ENCODE data around the gene SH3GL2.

Gene SH3GL2

GRCh38 chr9:17837965-17838364 is 259.1 kb downstream of the SH3GL2 start:
- H3K4me3 Mint-ChIP-seq = no peak overlapping the region
- no peaks in the 10 kb centered on the region for H3K27me3 Mint-ChIP-seq
- no peak overlapping the region for H3K27ac Mint-ChIP-seq
- intact Hi-C loops (cut with micrococcal nuclease) = no loop called here
- H3K9me3 Mint-ChIP-seq = no peaks in the 10 kb centered on the region
- H3K4me1 Mint-ChIP-seq (ENCODE audit: low read depth) = no peaks in the 10 kb centered on the region
- H3K36me3 Mint-ChIP-seq (ENCODE audit: low read depth) = no peaks in the 10 kb centered on the region

GRCh38 chr9:17839776-17840175 is 260.9 kb downstream of the SH3GL2 start:
- intact Hi-C loops (cut with micrococcal nuclease) = no loop called here
- H3K27me3 Mint-ChIP-seq = no peaks in the 10 kb centered on the region
- peaks cover 11% of the 10 kb centered on the region for H3K9me3 Mint-ChIP-seq
- H3K4me1 Mint-ChIP-seq (ENCODE audit: low read depth) = no peaks in the 10 kb centered on the region
- H3K36me3 Mint-ChIP-seq (ENCODE audit: low read depth) = no peaks in the 10 kb centered on the region
- H3K4me3 Mint-ChIP-seq = no peak overlapping the region
- H3K27ac Mint-ChIP-seq = no peak overlapping the region

- no peaks in the 10 kb centered on the region for H3K4me1 Mint-ChIP-seq (ENCODE audit: low read depth)
- no peak overlapping the region for H3K4me3 Mint-ChIP-seq
- no peaks in the 10 kb centered on the region for H3K27me3 Mint-ChIP-seq
- H3K36me3 Mint-ChIP-seq (ENCODE audit: low read depth) = no peaks in the 10 kb centered on the region
- intact Hi-C loops (cut with micrococcal nuclease) = no loop called here
- no peak overlapping the region for H3K27ac Mint-ChIP-seq
- peaks cover 35% of the 10 kb centered on the region for H3K9me3 Mint-ChIP-seq
Observed at GRCh38 chr9:17843236-17843635, 264.4 kb downstream of the SH3GL2 start.

Data from dendritic cell treated with granulocyte-macrophage colony-stimulating factor and Interleukin-4, amounts not matched to agents 40 ng/mL and 50 ng/mL, for 4 days (primary cell).